Fibroblast of the conjunctiva (primary cell): ENCODE results near the gene NPAS1.

Experiments used
- DNase-seq: peaks from one replicate; pipeline ENCODE4 v3.0.0-alpha.2; 2010; ENCODE audit warnings: low read depth

The NPAS1 gene

DNA sequence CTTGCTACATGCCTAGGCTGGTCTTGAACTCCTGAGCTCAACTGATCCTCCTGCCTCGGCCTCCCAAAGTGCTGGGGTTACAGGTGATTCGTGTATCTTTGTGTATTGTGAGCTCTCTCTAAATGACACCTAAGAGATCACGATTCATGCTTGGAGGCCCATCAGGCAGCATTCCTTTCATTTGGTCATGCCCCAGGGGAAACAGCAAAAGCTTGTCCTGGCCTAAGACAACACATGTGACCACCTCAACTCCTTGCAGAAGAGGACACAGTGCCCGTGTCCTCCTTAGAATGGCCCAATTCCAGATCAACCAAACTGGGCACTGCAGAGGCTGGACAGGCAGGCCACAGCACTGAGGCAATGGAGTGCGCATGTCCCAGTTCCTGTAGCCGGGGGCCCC, 61.5 kb downstream of the NPAS1 start:
- no peak for DNase-seq

GRCh38 chr19:47082493-47082892, 62.9 kb downstream of the NPAS1 start:
- no peak for DNase-seq

GRCh38 chr19:47084879-47085439, 65.3 kb downstream of the NPAS1 start:
- no peak for DNase-seq

DNA sequence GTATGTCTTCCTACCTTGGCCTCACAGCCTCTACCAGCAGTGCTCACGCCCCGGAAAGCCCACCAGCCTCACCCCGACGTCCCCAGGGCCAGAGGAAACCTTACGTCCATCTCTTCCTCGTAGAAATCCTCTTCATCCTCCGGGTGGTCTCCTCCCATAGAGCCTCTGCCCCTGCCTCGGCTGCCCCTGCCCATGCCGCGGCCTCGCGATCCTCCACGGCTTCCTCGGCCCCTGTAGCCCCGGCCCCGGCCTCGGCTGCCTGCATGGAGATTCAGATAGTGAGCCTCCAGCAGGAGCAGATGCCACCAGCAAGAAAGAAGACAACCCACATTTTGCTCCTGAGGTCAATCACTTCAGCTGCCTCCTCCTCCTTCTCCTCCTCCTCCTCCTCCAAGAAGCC, 66.6 kb downstream of the NPAS1 start:
- no peak for DNase-seq

- no peak for DNase-seq
These were observed 70.2 kb downstream of the NPAS1 start for GRCh38 chr19:47089767-47090350.

DNA sequence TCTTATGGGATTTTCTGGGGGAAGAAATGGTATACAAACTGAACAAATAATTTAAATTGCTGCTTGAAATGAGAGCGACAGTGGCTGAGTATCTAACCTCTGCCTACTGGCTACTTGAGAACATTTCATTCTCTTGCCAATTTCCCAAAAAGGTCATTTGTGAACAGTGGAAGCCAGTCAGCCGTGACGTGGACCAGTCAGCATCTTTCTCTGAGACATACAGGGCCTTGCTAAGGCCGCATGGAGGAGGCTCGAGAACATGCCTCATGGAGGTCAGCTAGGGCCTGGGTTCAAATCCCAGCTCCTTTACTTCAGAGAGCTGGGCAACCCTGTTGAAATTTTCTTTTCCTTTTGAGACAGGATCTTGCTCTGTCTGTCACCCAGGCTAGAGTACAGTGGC, 73.6 kb downstream of the NPAS1 start:
- DNase-seq, result no peak

GRCh38 chr19:47093841-47094240, 74.2 kb downstream of the NPAS1 start:
- DNase-seq, result no peak

DNA sequence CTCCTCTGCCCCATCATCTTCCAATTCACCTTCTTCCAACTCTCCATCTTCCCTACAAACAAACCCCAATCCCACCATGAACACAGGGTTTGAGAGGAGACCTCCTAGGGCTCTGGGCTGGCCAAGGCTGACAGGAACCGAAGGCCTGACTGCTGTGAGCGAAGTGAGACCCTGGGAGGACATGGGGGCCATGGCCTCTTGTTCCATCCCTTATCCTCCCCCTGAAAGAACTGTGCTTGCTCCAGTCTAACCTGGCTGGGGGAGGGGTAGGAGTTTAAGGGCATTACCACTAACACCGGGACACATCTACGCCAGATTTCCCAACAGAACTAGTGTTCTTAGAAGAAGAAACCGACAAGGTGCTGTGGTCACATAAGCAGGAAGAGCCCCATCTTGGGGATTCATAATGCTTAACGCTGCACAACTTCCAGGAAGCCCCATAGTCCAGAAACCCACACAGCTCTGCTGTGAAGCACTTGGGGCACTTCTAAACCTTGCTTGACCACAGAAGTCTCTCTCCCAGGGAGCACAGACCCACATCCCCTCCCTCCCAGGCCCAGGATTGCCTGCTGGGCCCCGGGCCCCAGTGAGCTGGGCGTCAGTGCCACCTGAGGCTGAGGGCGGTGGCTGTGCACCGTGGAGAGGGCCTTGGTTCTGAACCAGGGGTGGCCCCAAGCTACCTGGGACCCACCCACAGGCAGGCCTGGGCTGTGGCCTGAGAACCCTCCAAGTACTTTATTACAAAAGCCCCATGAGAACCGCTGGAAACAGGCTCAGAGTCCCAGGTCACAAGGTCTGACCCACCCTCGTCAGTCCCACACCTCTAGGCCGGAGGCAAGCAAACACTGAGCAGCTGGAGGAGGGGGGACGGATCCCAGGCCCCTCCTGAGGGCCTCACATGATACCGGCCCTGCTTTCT, 75.2 kb downstream of the NPAS1 start:
- no peak for DNase-seq
